Mammary epithelial cell (primary cell): ENCODE measurements around the gene PRKRA.

Experiments
- EZH2 ChIP-seq: IDR thresholded peaks from 2 replicates; pipeline ENCODE4 v1.6.1; 2012; ENCODE audit warnings: low read length, inconsistent platforms, borderline replicate concordance
- TF ChIP-seq, protein P1 (sequence below), 2 donors: IDR thresholded peaks in 1 of 2; conservative IDR thresholded peaks in 1 of 2; 2 replicates each; pipeline ENCODE4 v1.5.1; 2011 to 2012; ENCODE audit warnings: inconsistent platforms in 2 of 2, low read length in 2 of 2, mild to moderate bottlenecking in 2 of 2, control low read depth in 1 of 2, low read depth in 1 of 2; ENCODE audit not compliant: insufficient read depth in 1 of 2; ENCODE audit errors: extremely low read depth in 1 of 2

- TF ChIP-seq, protein P1, sequence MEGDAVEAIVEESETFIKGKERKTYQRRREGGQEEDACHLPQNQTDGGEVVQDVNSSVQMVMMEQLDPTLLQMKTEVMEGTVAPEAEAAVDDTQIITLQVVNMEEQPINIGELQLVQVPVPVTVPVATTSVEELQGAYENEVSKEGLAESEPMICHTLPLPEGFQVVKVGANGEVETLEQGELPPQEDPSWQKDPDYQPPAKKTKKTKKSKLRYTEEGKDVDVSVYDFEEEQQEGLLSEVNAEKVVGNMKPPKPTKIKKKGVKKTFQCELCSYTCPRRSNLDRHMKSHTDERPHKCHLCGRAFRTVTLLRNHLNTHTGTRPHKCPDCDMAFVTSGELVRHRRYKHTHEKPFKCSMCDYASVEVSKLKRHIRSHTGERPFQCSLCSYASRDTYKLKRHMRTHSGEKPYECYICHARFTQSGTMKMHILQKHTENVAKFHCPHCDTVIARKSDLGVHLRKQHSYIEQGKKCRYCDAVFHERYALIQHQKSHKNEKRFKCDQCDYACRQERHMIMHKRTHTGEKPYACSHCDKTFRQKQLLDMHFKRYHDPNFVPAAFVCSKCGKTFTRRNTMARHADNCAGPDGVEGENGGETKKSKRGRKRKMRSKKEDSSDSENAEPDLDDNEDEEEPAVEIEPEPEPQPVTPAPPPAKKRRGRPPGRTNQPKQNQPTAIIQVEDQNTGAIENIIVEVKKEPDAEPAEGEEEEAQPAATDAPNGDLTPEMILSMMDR (conservative IDR thresholded peaks at IDR 0.05 in 1 of 2, IDR thresholded peaks at IDR 0.05 in 1 of 2; ENCODE audit: extremely low read depth in 1 of 2, insufficient read depth in 1 of 2, low read depth in 1 of 2, low read length in 2 of 2), result no peak
- TF ChIP-seq EZH2, result no peak
Observed at GRCh38 chr2:178418426-178418825, 32.5 kb downstream of the PRKRA start.
